C4-2B (cell line): ENCODE data around the gene CDKN1A.

Source experiments
- H3K27ac ChIP-seq: fragments of 450-650 bp; 2 replicates; pipeline ENCODE4 v1.5.1; 2017
- ZFX ChIP-seq: fragments of 450-650 bp; IDR thresholded peaks from 2 replicates; pipeline ENCODE4 v1.6.1; 2017
- TF ChIP-seq, protein P1 (sequence below): fragments of 450-650 bp; conservative IDR thresholded peaks from 2 replicates; pipeline ENCODE4 v1.5.1; 2017; ENCODE audit warnings: mild to moderate bottlenecking

The CDKN1A gene

DNA sequence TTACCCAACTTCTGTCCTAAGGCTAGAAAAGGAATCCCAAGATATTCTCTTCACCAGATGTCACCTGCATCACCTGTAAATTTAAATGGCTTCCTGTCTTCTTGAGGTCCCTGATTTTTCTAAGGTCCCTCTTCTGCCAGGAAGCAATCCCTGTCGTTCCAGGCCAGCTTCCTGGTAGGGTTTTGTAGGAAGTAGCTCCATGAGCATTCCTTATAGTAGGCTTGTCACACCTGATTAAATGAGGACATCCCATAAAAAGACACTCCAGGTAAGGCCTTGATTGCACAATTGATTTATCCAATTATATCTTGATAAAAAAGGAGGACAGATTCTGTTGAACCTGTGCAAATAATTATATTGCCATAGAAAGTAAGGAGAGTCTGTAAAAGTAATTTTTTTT is 27.8 kb downstream of the CDKN1A start:
- TF ChIP-seq, protein P1, sequence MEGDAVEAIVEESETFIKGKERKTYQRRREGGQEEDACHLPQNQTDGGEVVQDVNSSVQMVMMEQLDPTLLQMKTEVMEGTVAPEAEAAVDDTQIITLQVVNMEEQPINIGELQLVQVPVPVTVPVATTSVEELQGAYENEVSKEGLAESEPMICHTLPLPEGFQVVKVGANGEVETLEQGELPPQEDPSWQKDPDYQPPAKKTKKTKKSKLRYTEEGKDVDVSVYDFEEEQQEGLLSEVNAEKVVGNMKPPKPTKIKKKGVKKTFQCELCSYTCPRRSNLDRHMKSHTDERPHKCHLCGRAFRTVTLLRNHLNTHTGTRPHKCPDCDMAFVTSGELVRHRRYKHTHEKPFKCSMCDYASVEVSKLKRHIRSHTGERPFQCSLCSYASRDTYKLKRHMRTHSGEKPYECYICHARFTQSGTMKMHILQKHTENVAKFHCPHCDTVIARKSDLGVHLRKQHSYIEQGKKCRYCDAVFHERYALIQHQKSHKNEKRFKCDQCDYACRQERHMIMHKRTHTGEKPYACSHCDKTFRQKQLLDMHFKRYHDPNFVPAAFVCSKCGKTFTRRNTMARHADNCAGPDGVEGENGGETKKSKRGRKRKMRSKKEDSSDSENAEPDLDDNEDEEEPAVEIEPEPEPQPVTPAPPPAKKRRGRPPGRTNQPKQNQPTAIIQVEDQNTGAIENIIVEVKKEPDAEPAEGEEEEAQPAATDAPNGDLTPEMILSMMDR = no peak
- TF ChIP-seq ZFX = no peak
- H3K27ac ChIP-seq = no peak overlapping the region

DNA sequence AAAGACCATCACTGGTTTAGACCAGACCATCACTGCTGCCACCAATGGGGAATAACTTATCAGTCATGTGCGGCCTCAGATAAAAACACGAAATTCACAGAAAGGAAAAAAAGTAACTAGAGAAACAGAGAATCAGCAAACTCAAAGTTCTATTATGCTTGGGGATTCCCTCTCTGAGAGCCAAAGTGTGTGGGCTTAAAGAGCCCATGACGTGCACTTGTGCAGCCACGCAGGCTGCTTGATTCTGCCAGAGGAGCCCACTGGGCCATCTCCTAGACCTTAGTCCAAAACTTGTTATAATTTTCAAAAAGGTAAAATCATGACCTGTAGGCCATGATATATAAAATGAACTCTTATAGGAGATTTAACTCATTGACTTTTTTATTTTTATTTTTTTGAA is 34.3 kb downstream of the CDKN1A start:
- H3K27ac ChIP-seq = no peak overlapping the region
- TF ChIP-seq, protein P1 = no peak
- no peak for TF ChIP-seq ZFX

DNA sequence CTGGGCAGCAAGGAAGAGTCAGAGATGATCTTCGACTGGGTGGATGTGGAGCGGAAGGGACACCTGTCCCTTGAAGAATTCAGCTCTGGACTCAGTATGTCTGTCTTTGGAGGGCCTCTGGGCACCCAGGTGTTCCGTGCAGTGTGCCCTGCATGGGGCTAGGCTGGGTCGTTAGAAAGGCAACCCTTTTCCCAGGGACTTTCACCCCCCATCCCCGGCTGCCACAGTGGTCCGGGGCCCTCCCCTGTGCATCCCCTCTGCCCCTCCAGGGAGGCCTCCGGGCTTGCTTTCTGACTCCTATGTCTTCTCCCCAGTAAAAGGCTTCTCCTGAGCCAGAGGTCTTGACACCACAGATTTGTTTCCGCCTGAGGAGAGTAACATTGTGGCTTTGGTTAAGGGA is 35.3 kb downstream of the CDKN1A start:
- TF ChIP-seq, protein P1 = no peak
- no peak for TF ChIP-seq ZFX

DNA sequence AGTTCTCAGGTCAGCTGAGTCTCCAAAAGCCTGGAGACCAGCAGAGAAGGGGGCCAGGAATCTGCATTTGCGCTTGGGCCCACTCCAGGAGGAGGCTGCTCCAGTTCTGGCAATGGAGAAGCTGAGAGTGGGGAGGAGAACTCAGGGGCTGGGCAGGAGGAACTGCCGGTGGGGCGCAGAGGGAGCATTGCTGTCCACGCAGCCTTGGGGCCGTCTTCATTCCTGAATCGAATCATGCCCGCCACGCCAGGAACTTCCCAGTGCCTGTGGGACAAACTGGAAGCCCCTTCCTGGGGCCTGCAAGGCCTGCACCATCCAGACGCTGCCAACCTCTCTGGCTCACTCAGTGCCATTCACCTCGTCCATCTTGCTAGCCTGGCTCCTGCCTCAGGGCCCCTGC is 36.0 kb downstream of the CDKN1A start:
- no peak overlapping the region for H3K27ac ChIP-seq
- no peak for TF ChIP-seq ZFX
- TF ChIP-seq, protein P1 = no peak

More for the DNA sequence above, 35.3 kb downstream of the CDKN1A start:
- no peak overlapping the region for H3K27ac ChIP-seq

DNA sequence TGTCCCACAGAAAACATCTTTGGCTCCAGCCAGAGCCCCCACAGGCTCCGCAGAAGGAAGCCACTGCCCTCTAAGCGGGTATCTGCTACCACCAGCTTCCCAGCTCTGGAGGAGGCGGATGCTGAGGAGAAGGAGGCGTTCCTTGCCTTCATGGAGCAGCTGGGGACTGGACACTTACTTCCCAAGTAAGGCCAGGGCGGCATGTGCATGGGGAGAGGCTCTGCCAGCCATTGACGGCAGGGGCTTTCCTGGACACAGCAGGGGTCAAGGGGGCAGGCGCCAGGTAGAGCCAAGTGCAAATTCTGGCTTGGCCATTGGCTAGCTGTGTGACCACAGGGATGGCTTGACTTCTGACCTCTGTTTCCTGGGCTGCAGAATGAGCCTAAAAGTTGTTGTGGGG is 37.0 kb downstream of the CDKN1A start:
- TF ChIP-seq, protein P1 = no peak
- no peak overlapping the region for H3K27ac ChIP-seq

DNA sequence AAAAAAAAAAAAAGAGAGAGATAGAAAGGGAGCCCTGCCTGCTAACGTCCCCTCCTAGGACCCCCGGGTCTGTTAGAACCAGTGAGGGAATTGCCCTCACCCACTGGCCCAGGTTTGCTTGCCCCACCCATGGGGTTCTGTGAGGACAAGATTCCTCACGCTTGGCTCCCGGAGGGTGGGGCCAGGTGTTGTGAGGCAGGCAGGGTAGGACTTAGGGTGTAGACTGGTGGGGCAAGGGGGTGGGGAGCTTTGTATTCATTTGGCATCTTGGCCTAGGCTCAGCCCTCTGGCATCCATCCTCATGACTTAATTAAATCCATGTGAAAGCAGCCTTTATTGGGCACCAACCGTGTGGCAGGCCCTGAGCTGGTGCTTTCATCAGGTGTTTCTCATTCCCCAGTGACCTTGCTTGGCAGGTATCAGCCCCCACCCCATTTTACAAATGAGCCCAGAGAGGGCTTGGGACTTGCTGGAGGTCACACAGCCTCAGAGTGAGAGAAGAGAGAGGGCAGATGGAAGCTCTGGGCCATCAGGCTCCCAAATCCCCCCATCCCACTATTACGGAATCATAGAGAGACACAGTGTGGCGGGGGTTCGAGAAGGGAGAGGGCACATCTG is 38.1 kb downstream of the CDKN1A start:
- TF ChIP-seq, protein P1 = no peak
- no peak for TF ChIP-seq ZFX
- H3K27ac ChIP-seq = no peak overlapping the region

DNA sequence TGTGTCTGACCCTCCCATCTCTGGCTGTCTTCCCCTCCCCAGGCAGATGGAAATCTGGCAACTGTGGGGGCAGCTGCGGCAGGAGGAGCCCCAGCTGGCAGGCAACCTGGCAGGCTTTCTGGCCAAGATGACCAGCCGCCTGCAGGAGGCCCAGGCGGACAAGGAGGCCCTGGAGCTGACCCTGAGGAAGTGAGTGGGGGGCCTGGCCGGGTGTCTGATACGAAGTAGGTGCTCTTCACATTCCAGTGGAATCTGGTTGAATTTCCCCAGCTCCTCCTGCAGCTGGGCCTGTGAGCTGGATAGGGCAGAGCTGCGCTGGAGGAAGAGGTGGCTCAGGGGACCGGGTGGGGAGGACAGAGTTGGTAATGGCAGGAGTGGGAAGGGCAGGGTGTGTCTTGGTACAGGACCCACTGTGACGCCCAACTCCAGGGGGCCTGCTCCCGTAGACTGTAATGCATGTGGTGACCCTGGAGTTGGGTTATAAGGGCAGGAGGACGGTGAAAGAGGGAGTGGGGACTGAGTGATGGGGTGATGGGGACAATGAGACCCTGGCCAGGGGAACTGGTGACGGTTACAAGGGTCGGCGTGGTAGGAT is 38.8 kb downstream of the CDKN1A start:
- TF ChIP-seq, protein P1 = no peak
- no peak for TF ChIP-seq ZFX
- H3K27ac ChIP-seq = no peak overlapping the region
